ENCODE measurements around the gene TCERG1L. TPM values are rescaled to one million over a fixed set of nuclear protein-coding genes. Genes with fewer than 3 reads are reported as not detected.
"Not testable (repeated sequence)": the region's sequence is repeated elsewhere in the genome, so short reads cannot be mapped to it uniquely, and the experiment has no call there.

The TCERG1L gene
- total RNA-seq, 1 donor from 2014 or later, result not detected

- DNase-seq, result no peak
- Histone ChIP-seq H3K4me3 (no peak overlapping the region), H3K27ac (no peak overlapping the region), H3K9me3 (no peaks in the 10 kb centered on the region), H3K36me3 (no peaks in the 10 kb centered on the region), H3K4me1 (no peaks in the 10 kb centered on the region), H3K27me3 (no peaks in the 10 kb centered on the region)
- intact Hi-C loops (cut with DNase I), result no loop called here
- TF ChIP-seq CTCF (IDR thresholded peaks at IDR 0.05), result no peak
- no peak for ATAC-seq
Observed at GRCh38 chr10:131079314-131079713, 232.2 kb downstream of the TCERG1L start.

- intact Hi-C loops (cut with DNase I); H3K9me3 ChIP-seq; ATAC-seq; DNase-seq; H3K36me3 ChIP-seq; H3K27ac ChIP-seq; H3K4me3 ChIP-seq; H3K27me3 ChIP-seq; H3K4me1 ChIP-seq: not testable (repeated sequence)
Observed at GRCh38 chr10:131078882-131079280, 232.6 kb downstream of the TCERG1L start.

GRCh38 chr10:131078131-131078881, 233.2 kb downstream of the TCERG1L start:
- Histone ChIP-seq H3K4me1 (no peaks in the 10 kb centered on the region), H3K27ac (no peak overlapping the region), H3K27me3 (no peaks in the 10 kb centered on the region), H3K4me3 (no peak overlapping the region), H3K36me3 (no peaks in the 10 kb centered on the region), H3K9me3 (no peaks in the 10 kb centered on the region)
- TF ChIP-seq CTCF (IDR thresholded peaks at IDR 0.05), result no peak
- intact Hi-C loops (cut with DNase I), result no loop called here
- DNase-seq, result no peak
- no peak for ATAC-seq

- DNase-seq, result no peak
- no peak for TF ChIP-seq CTCF (IDR thresholded peaks at IDR 0.05)
- Histone ChIP-seq H3K27me3 (no peaks in the 10 kb centered on the region), H3K4me1 (no peaks in the 10 kb centered on the region), H3K36me3 (no peaks in the 10 kb centered on the region), H3K9me3 (no peaks in the 10 kb centered on the region), H3K27ac (no peak overlapping the region), H3K4me3 (no peak overlapping the region)
- ATAC-seq, result no peak
- intact Hi-C loops (cut with DNase I), result no loop called here
Observed at GRCh38 chr10:131077724-131078123, 233.8 kb downstream of the TCERG1L start.

GRCh38 chr10:131077031-131077430, 234.5 kb downstream of the TCERG1L start:
- no peaks in the 10 kb centered on the region for H3K27me3 ChIP-seq
- no peak for DNase-seq
- H3K27ac ChIP-seq, result no peak overlapping the region
- no peak for ATAC-seq
- intact Hi-C loops (cut with DNase I), result no loop called here
- no peak for TF ChIP-seq CTCF (IDR thresholded peaks at IDR 0.05)
- H3K4me1 ChIP-seq, result no peaks in the 10 kb centered on the region
- H3K9me3 ChIP-seq, result no peaks in the 10 kb centered on the region
- H3K36me3 ChIP-seq, result no peaks in the 10 kb centered on the region
- H3K4me3 ChIP-seq, result no peak overlapping the region

- Histone ChIP-seq H3K4me3 (no peak overlapping the region), H3K36me3 (no peaks in the 10 kb centered on the region), H3K9me3 (no peaks in the 10 kb centered on the region), H3K27me3 (no peaks in the 10 kb centered on the region), H3K4me1 (no peaks in the 10 kb centered on the region), H3K27ac (no peak overlapping the region)
- no peak for TF ChIP-seq CTCF (IDR thresholded peaks at IDR 0.05)
- ATAC-seq (no peak), DNase-seq (no peak)
- intact Hi-C loops (cut with DNase I), result no loop called here
Observed at GRCh38 chr10:131076356-131076755, 235.2 kb downstream of the TCERG1L start.

Measured in upper lobe of right lung (tissue), 1 donor.